GM13976 (cell line): Measurements from ENCODE around the gene BSPRY.

Experiments used
- DNase-seq: peaks from one replicate; pipeline ENCODE4 v3.0.0; 2012; ENCODE audit warnings: low spot score
- CTCF ChIP-seq: IDR thresholded peaks from 2 replicates; pipeline ENCODE4 v1.5.1; 2012; ENCODE audit warnings: borderline replicate concordance, mild to moderate bottlenecking; ENCODE audit not compliant: insufficient read depth; ENCODE audit errors: extremely low read depth, missing control alignments, control extremely low read depth
- in situ Hi-C: fragments of 300-500 bp; cut with MboI; formaldehyde crosslinking; loops from one replicate; pipeline ENCODE4 v1.12.0; 2022; ENCODE audit warnings: low sequenced_read_pairs, mixed read lengths, inconsistent platforms; ENCODE audit not compliant: unreplicated experiment

Gene BSPRY

GRCh38 chr9:113349445-113350094 lies at the start of gene BSPRY:
Gene BSPRY (plus strand): TSS chr9:113349541. CDS start chr9:113349580, 39 bp downstream.
- peak; percentile 68 for DNase-seq
- in situ Hi-C loops = no loop called here
- TF ChIP-seq CTCF = no peak

GRCh38 chr9:113299800-113300292 lies 49.5 kb upstream of the BSPRY start:
- TF ChIP-seq CTCF = no peak
- in situ Hi-C loops = no loop called here
- no peak for DNase-seq

GRCh38 chr9:113301548-113301947 lies 47.8 kb upstream of the BSPRY start:
- no peak for DNase-seq
- TF ChIP-seq CTCF = no peak
- in situ Hi-C loops = no loop called here

- TF ChIP-seq CTCF = no peak
- in situ Hi-C loops = no loop called here
- DNase-seq = no peak
Measured at GRCh38 chr9:113302792-113303418, 46.4 kb upstream of the BSPRY start, which contains the start of gene RNF183. Gene RNF183 (minus strand): TSS chr9:113303376. CDS start chr9:113298184, 5,192 bp downstream.

- DNase-seq = no peak
- TF ChIP-seq CTCF = no peak
- in situ Hi-C loops = no loop called here
Measured at GRCh38 chr9:113306566-113306965, 42.8 kb upstream of the BSPRY start.

GRCh38 chr9:113307396-113307975 lies 41.9 kb upstream of the BSPRY start:
- DNase-seq = no peak
- TF ChIP-seq CTCF = no peak
- in situ Hi-C loops = no loop called here
